ENCODE measurements around the gene ASMTL.

GRCh38 chrX:1462596-1463251 is 10.0 kb upstream of the ASMTL start:
- TF ChIP-seq FOXP2 (optimal IDR thresholded peaks at IDR 0.05; ENCODE audit: control extremely low read depth, extremely low read length, insufficient read depth) (no peak), POLR2AphosphoS5 (IDR thresholded peaks at IDR 0.05; ENCODE audit: borderline replicate concordance, low read depth, low read length) (no peak), EZH2 (IDR thresholded peaks at IDR 0.05) (no peak)

Data from SK-N-MC (cell line).